DND-41 (cell line): ENCODE measurements around the gene FCRL2.

Experiments
- EZH2 ChIP-seq: IDR thresholded peaks from 3 replicates; pipeline ENCODE4 v1.6.1; 2012; ENCODE audit warnings: borderline replicate concordance, low read depth, mild to moderate bottlenecking, moderate library complexity, low read length, inconsistent platforms; ENCODE audit not compliant: severe bottlenecking
- TF ChIP-seq, protein P1 (sequence below): IDR thresholded peaks from 2 replicates; pipeline ENCODE4 v1.5.1; 2012; ENCODE audit warnings: borderline replicate concordance, low read length, moderate library complexity, mild to moderate bottlenecking; ENCODE audit not compliant: poor library complexity, severe bottlenecking; ENCODE audit errors: extremely low read depth

DNA sequence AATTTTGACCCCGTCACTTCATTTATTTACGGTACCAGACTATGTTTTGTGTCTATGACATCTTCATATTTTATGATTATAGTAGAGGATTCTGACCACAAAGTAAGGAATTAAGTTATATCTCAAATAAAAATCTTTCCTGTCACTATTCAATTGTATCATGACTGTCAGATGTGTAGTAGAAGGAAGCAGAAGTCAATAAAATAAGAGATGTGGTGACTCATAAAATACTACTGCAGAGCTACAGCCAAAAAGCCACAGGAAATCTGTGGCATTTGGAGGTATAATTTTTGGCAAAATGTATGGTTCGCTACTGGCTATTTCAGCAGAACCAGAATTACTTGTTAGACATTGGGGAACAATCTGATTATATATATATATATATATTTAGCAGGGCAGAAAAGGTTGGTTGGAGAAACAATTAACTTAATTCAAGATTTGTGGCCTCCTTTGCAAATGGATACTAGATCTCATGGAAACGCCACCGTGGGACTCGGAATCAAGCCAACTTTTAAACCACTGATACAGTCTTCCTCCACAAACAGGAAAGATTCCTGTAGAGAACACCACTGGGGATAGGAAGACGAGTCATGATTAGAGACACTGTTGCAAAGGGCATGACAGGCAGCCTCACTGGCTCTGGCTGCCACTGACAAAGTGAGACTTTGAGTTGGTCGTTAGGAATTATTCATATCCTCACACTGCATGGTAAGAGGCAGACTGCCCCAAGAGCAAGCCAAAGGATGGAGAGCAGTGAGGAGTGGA, 5.1 kb downstream of the FCRL2 start:
- TF ChIP-seq, protein P1, sequence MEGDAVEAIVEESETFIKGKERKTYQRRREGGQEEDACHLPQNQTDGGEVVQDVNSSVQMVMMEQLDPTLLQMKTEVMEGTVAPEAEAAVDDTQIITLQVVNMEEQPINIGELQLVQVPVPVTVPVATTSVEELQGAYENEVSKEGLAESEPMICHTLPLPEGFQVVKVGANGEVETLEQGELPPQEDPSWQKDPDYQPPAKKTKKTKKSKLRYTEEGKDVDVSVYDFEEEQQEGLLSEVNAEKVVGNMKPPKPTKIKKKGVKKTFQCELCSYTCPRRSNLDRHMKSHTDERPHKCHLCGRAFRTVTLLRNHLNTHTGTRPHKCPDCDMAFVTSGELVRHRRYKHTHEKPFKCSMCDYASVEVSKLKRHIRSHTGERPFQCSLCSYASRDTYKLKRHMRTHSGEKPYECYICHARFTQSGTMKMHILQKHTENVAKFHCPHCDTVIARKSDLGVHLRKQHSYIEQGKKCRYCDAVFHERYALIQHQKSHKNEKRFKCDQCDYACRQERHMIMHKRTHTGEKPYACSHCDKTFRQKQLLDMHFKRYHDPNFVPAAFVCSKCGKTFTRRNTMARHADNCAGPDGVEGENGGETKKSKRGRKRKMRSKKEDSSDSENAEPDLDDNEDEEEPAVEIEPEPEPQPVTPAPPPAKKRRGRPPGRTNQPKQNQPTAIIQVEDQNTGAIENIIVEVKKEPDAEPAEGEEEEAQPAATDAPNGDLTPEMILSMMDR: no peak
- TF ChIP-seq EZH2: no peak
